Activated CD8-positive, alpha-beta memory T cell treated with anti-CD3 and anti-CD28 coated beads for 48 hours (primary cell): ENCODE measurements around the gene TSPAN3.

Experiments
- DNase-seq, 3 experiments: peaks; one replicate each; pipeline ENCODE4 v3.0.0-alpha.2; 2020; ENCODE audit warnings: low read depth in 2 of 3, low spot score in 2 of 3

The TSPAN3 gene

GRCh38 chr15:77024273-77025082 is 46.4 kb downstream of the TSPAN3 start:
- peak in 2 of 3 experiments; percentile 66 to 84 for DNase-seq

GRCh38 chr15:77023576-77024272 is 47.2 kb downstream of the TSPAN3 start:
- no peak for DNase-seq

GRCh38 chr15:77022646-77023575 is 48.0 kb downstream of the TSPAN3 start:
- DNase-seq, result no peak

GRCh38 chr15:77021803-77022381 is 49.0 kb downstream of the TSPAN3 start:
- DNase-seq, result no peak

GRCh38 chr15:77021088-77021481 is 49.8 kb downstream of the TSPAN3 start:
- DNase-seq, result no peak

- DNase-seq, result no peak
These were observed 50.4 kb downstream of the TSPAN3 start for GRCh38 chr15:77020348-77021087.

GRCh38 chr15:77019521-77020331 is 51.2 kb downstream of the TSPAN3 start:
- DNase-seq, result no peak

- DNase-seq, result no peak
These were observed 52.0 kb downstream of the TSPAN3 start for GRCh38 chr15:77018796-77019505.

- DNase-seq, result no peak
These were observed 52.9 kb downstream of the TSPAN3 start for GRCh38 chr15:77017761-77018720.

GRCh38 chr15:77017091-77017660 is 53.7 kb downstream of the TSPAN3 start:
- no peak for DNase-seq

- no peak for DNase-seq
These were observed 54.6 kb downstream of the TSPAN3 start for GRCh38 chr15:77016321-77016695.

GRCh38 chr15:77015646-77016320 is 55.1 kb downstream of the TSPAN3 start:
- DNase-seq, result no peak

GRCh38 chr15:77014132-77015081 is 56.5 kb downstream of the TSPAN3 start:
- DNase-seq, result no peak

GRCh38 chr15:77013776-77014131 is 57.2 kb downstream of the TSPAN3 start:
- peak in 2 of 3 experiments; percentile 71 to 78 for DNase-seq

- DNase-seq, result no peak
These were observed 58.0 kb downstream of the TSPAN3 start for GRCh38 chr15:77012868-77013267.
